Measurements from ENCODE around the gene OR5P2.
"Not testable (repeated sequence)": the region's sequence is repeated elsewhere in the genome, so short reads cannot be mapped to it uniquely, and the experiment has no call there.

Gene OR5P2

GRCh38 chr11:7796842-7797241 is at the start of gene OR5P2:
Gene OR5P2, minus strand, starts transcription at chr11:7796942. Its CDS starts 0 bp downstream, at chr11:7796942.
- DNase-seq: no peak

GRCh38 chr11:7846003-7846402 is 49.3 kb upstream of the OR5P2 start:
- DNase-seq: no peak

- DNase-seq: no peak
Measured at GRCh38 chr11:7844986-7845385, 48.2 kb upstream of the OR5P2 start.

GRCh38 chr11:7844521-7844920 is 47.8 kb upstream of the OR5P2 start:
- no peak for DNase-seq

- no peak for DNase-seq
Measured at GRCh38 chr11:7840578-7840977, 43.8 kb upstream of the OR5P2 start.

GRCh38 chr11:7833527-7833926 is 36.8 kb upstream of the OR5P2 start:
- no peak for DNase-seq

- no peak for DNase-seq
Measured at GRCh38 chr11:7830740-7831139, 34.0 kb upstream of the OR5P2 start, which contains the start of gene OR5P3. Gene OR5P3, minus strand, starts transcription at chr11:7830840.

- DNase-seq: no peak
Measured at GRCh38 chr11:7826324-7826723, 29.6 kb upstream of the OR5P2 start.

- not testable (repeated sequence) for DNase-seq
Measured at GRCh38 chr11:7820417-7820816, 23.7 kb upstream of the OR5P2 start.

- not testable (repeated sequence) for DNase-seq
Measured at GRCh38 chr11:7814897-7815296, 18.2 kb upstream of the OR5P2 start.

GRCh38 chr11:7810301-7810700 is 13.6 kb upstream of the OR5P2 start:
- not testable (repeated sequence) for DNase-seq

- no peak for DNase-seq
Measured at GRCh38 chr11:7793233-7793632, 3.5 kb downstream of the OR5P2 start.

GRCh38 chr11:7787239-7787638 is 9.5 kb downstream of the OR5P2 start:
- DNase-seq: no peak

- no peak for DNase-seq
Measured at GRCh38 chr11:7775689-7776088, 21.1 kb downstream of the OR5P2 start.

- DNase-seq: not testable (repeated sequence)
Measured at GRCh38 chr11:7764301-7764700, 32.4 kb downstream of the OR5P2 start.

- DNase-seq: no peak
Measured at GRCh38 chr11:7759010-7759409, 37.7 kb downstream of the OR5P2 start.

- DNase-seq: no peak
Measured at GRCh38 chr11:7749456-7749855, 47.3 kb downstream of the OR5P2 start.
